Hippocampal formation (tissue), 2 donors: ENCODE data around the gene CCL3.
"Not testable (repeated sequence)": the region's sequence is repeated elsewhere in the genome, so short reads cannot be mapped to it uniquely, and the experiment has no call there.

ENCODE experiments used
- DNase-seq, 2 donors: peaks; one replicate each; lab custom pipeline; 2025; lab: John Stamatoyannopoulos, UW

The CCL3 gene

GRCh38 chr17:36086791-36087190 lies 3.2 kb downstream of the CCL3 start:
- no peak for DNase-seq

GRCh38 chr17:36085765-36086164 lies 4.2 kb downstream of the CCL3 start:
- DNase-seq: no peak

DNA sequence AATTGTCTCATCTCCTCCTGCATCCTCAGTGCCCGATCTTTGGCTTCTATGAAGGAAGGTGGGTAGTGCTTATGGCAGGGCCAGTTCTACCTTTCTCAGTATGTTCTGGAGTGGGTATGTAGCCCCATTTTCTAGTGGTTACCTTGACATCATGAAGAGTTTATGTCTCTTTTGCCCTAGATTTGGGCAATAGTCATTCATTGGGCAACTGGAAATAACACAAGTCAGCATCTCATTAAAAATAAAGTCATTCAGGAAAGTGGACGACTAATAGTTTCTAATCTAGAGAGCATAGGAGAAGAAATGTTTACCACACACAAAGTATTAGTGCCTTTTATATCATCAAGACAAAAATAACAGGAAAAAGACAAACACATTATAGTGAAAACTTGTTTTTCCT lies 6.3 kb downstream of the CCL3 start:
- DNase-seq: not testable (repeated sequence)

GRCh38 chr17:36082482-36083120 lies 7.3 kb downstream of the CCL3 start:
- DNase-seq: not testable (repeated sequence)

DNA sequence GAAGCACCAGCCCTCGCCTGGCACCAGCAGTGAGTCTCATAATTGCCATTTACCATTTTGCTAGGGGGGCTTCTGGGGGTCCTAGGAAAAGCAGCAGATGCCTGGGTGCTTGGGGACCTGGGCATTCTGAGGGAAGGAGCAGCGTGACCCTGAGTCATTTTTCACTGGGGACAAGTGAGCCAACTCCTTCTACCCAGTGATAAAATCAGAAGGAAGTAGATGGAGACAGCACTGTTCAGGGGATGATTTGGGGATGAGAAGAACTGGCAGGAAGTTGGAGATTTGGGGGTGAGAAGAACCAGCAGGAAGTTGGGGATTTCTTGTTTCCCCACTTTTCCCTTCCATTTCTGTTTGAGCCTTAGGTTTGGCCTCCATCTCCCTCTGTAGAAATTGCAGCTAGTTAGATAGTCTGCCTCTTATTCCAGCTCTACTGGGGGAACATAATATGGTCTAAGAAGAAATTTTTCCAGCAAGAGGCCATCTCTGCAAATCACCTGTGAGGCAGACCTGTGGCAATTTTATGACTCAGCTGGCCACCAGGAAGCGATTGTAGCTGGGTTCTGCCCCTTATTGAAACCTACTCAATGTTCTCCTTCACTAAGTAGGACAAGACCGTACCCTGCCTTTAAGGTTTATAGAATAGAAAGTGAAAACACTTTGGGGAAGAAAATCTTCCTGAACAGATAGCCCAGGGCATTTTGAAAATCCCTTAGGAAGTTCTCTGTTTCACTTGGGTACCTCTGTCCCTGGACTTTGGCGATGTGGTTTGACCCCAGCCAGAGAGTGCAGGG lies 8.1 kb downstream of the CCL3 start:
- DNase-seq: not testable (repeated sequence)

- DNase-seq: no peak
Measured at GRCh38 chr17:36074365-36074764, 15.6 kb downstream of the CCL3 start.

DNA sequence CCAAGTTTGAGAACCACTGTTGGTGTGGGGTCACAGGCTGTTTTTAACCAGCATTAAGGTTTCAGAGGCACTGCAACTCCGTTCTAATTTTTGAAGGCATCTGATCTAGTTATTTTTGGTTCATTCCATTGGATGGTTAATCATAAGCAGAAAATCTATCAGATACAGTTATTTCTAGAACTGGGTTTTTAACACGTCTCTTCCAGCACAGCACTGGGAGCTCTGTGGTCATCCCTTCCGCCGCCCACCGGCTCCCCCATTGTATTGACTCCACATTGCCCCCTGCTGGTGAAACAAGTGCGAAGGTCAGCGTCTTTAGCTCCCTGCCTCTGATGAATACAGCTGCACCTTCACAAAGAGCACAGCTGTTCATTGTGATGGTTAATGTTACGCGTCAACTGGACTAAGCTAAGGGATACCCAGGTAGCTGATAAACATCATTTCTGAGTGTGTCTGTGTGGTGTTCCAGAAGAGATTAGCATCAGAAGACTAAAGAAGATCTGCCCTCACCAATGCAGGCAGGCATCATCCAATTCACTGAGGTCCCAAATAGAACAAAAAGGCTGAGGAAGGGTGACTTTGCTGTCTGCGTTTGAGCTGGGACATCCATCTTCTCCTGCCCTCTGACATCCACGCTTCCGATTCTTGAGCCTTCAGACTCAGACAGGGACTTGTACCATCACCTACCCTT lies 17.4 kb downstream of the CCL3 start:
- DNase-seq: no peak

DNA sequence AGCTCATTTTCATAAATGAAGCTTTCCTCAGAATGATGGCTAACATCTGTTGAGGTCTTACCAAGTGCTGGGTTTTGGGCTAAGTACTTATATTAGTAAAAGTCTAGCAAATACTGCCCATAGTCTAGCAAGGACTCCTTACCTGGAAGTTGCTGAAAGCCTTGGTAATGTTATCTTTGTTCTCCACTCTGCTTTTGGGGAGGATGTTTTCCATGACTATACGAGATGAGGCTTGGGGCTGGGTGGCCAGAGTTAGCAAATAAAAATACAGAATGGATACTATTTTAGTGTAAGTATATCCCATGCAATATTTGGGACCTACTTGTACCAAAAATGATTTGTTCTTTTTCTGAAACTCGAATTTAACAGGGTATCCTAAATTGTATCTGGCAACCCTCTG lies 18.2 kb downstream of the CCL3 start:
- DNase-seq: no peak

DNA sequence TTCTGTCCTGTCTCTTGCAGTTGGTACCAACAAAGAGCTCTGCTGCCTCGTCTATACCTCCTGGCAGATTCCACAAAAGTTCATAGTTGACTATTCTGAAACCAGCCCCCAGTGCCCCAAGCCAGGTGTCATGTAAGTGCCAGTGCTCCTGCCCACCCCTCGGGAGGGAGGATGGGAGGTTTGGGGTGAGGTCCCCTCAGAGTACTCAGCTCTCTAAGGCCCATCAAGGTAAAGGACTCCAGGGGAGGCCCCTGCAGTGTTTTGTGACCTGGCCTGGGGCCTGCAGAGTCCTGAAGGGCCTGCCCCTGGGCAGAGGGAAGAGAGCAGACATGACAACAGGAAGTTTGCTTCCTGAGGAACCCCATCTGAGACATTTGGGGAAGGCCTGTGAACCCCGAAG lies 19.5 kb downstream of the CCL3 start:
- DNase-seq: no peak

GRCh38 chr17:36069136-36069535 lies 20.8 kb downstream of the CCL3 start:
- DNase-seq: no peak

DNA sequence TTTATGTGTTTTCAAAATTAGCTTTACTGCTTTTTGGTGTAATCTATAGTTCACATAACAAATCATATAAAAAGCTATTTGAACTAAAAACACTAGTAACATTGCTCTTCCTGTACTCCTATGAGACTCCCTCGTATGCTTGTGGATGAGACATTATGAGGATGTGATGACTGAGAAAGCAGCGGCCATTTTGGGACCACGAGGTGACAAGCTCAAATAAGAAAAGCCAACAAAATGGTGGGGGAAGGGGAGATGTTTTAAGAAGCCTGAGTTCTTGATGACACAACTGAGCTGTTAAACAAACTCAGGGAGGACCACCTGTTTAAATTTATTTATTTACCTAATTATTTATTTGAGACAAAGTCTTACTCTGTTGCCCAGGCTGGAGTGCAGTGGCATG lies 21.4 kb downstream of the CCL3 start:
- DNase-seq: no peak

GRCh38 chr17:36066365-36066985 lies 23.5 kb downstream of the CCL3 start:
- no peak for DNase-seq

DNA sequence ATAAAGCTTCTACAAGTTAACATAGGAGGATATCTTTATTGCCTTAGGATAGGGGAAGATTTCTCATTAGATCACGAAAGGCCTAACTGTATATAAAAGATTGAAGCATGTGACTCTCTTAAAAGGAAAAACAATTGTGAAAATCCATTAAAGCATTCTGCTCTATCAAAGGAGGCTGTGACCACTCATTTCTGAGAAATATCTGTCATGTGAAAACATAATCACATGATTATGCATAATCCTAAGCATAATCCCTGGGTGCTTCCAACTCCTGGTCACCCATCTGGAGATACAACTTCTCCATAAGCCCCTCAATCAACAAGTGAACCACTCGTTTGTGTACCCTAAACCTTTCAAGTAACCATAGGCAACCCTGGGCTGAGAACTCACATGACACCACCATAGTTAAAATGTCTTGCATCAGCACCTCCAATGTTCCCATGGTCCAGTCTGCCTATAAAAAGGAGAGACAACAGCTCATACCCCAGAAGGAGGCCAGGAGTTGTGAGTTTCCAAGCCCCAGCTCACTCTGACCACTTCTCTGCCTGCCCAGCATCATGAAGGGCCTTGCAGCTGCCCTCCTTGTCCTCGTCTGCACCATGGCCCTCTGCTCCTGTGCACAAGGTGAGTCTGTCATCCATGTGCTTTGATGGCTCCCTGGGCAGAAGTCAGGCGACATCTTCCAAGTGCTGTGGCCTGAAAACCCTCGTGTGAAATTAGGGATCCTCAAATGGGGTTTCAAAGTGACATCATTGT lies 26.0 kb downstream of the CCL3 start, which contains the start of gene CCL18:
Gene CCL18, plus strand, starts transcription at position 487 of the 756 bp plus-strand sequence. Its CDS starts 71 bp downstream, at position 558.
- no peak for DNase-seq

DNA sequence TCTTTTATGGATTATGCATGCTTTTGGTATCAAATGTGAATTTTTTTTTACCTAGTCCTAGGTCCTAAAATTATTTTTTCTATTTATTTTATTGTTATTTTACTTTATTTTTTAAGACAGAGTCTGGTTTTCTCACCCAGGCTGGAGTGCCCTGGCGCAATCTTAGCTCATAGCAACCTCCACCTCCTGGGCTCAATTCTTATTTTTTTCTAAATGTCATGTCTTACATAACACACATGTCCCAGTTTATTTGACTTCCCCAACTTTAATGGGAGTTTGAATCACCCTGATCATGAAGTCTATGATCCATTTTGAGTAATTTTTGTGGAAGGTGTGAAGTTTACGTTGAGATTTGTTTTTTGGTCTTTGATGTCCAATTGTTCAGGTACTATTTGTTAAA lies 29.1 kb downstream of the CCL3 start:
- DNase-seq: no peak

DNA sequence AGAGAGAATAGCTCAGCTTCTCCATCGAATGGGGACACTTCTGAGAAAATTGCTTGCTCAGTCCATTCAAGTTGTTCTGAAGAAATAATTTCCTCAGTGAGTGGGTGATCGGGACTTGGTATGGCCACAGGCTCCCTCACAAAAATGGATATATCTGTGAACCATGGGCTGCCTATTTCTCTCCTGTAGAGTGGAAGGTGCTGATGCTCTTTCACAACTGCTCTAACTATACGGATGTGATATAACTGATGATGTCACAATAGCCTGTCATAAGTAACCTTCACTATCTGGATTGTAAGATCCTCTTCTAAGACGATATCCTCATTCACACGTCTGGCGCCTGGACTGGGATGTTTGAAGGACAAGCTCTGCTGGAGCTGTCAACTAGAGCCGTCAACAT lies 30.5 kb downstream of the CCL3 start:
- no peak for DNase-seq

GRCh38 chr17:36057911-36058310 lies 32.0 kb downstream of the CCL3 start:
- no peak for DNase-seq

DNA sequence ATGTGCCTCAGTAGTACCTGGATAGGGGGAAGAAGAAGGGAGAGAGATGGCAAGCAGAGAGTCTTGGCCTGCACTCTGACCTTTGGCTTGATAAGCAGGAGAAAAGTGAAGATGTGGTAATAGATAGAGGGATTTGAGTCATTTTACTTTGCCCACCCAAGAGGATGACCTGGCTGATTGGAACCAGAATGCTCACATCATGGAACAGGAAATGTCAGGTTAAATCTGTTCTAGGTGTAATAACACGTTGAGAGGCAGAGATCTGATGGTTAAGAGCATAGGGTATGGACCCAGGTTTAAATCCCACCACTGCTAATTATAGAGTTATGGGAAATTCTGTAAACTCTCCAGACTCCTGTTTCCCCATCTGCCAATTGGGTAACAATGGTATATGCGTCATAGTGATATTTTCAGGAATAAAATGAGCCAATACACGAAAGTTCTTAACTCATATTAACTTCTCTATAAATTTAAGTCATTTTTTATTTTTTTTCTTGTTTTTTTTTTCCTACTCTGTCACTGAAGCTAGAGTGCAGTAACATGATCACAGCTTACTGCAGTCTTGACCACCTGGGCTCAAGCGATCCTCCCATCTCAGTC lies 33.9 kb downstream of the CCL3 start:
- DNase-seq: no peak

DNA sequence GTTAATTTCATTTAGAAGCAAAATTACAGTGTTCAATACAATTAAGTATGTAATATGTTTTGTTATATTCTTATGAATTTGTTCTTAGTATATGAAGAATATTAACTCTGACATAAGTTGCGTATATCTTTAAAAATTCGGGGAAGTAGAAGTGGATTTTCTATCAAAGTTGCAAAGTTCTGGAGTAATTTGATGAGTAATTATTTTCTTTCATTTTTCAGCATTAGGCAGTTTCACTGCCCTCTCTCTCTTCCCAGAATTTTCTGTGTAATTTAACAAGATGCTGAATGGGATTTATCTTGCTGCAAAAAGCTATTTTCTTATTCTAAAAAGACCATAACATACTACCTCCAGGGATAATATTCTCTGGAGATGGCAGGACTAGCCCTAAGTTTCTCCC lies 34.8 kb downstream of the CCL3 start:
- DNase-seq: no peak

- no peak for DNase-seq
Measured at GRCh38 chr17:36049643-36050042, 40.3 kb downstream of the CCL3 start.

DNA sequence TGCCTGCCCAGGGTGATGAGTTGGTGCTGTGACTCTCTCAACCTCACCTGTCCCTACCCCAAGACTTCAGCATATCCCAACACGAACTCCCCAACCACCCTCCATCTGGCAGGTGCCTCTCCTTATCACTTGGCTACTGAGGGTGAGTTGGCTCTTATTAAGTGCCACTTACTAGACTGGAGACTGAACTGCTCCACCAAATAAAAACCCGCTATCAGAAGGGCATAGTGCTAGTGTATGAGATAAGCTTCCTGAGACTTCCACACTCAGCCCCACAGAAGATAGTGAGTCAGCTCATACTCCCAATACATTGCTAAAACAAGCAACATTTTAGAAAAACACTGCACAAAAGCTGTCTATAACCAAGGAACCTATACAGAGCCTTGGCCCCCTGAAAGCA lies 41.9 kb downstream of the CCL3 start:
- no peak for DNase-seq
